ENCODE data around the gene GP9. TPM values are rescaled to one million over a fixed set of nuclear protein-coding genes. Genes with fewer than 3 reads are reported as not detected.

Gene GP9
- total RNA-seq, 1 donor from 2014 or later = not detected

- Histone ChIP-seq H3K36me3 (no peaks in the 10 kb centered on the region), H3K4me3 (no peak overlapping the region), H3K4me1 (peaks cover 31% of the 10 kb centered on the region), H3K27me3 (no peaks in the 10 kb centered on the region), H3K27ac (peak overlapping the region; percentile 61), H3K9me3 (no peaks in the 10 kb centered on the region)
- no peak for TF ChIP-seq CTCF (IDR thresholded peaks at IDR 0.05)
- TF ChIP-seq POLR2AphosphoS5 (IDR thresholded peaks at IDR 0.05; ENCODE audit: insufficient read depth in 1 of 2, low read depth in 1 of 2) = peak; percentile 13 to 63
- DNase-seq (ENCODE audit: extremely low spot score in 2 of 2) = no peak
- intact Hi-C loops (cut with DNase I) = no loop called here
These were observed 45.0 kb upstream of the GP9 start for GRCh38 chr3:129015388-129016105.

- peaks cover 31% of the 10 kb centered on the region for H3K4me1 ChIP-seq
- H3K36me3 ChIP-seq = no peaks in the 10 kb centered on the region
- H3K9me3 ChIP-seq = no peaks in the 10 kb centered on the region
- H3K27me3 ChIP-seq = no peaks in the 10 kb centered on the region
- no peak for DNase-seq (ENCODE audit: extremely low spot score in 2 of 2)
- H3K27ac ChIP-seq = peak overlapping the region; percentile 59
- TF ChIP-seq POLR2A (IDR thresholded peaks at IDR 0.05) (no peak), POLR2AphosphoS5 (IDR thresholded peaks at IDR 0.05; ENCODE audit: insufficient read depth in 1 of 2, low read depth in 1 of 2) (no peak), CTCF (IDR thresholded peaks at IDR 0.05) (no peak)
- H3K4me3 ChIP-seq = no peak overlapping the region
- intact Hi-C loops (cut with DNase I) = no loop called here
These were observed 44.2 kb upstream of the GP9 start for GRCh38 chr3:129016356-129016719.

GRCh38 chr3:129016720-129017483 is 43.7 kb upstream of the GP9 start:
- H3K27ac ChIP-seq = no peak overlapping the region
- H3K36me3 ChIP-seq = no peaks in the 10 kb centered on the region
- intact Hi-C loops (cut with DNase I) = no loop called here
- no peak for DNase-seq (ENCODE audit: extremely low spot score in 2 of 2)
- H3K9me3 ChIP-seq = no peaks in the 10 kb centered on the region
- no peak overlapping the region for H3K4me3 ChIP-seq
- H3K4me1 ChIP-seq = peaks cover 31% of the 10 kb centered on the region
- no peak for TF ChIP-seq POLR2AphosphoS5 (IDR thresholded peaks at IDR 0.05; ENCODE audit: insufficient read depth in 1 of 2, low read depth in 1 of 2)
- TF ChIP-seq CTCF (IDR thresholded peaks at IDR 0.05) = no peak
- no peak for TF ChIP-seq POLR2A (IDR thresholded peaks at IDR 0.05)
- no peaks in the 10 kb centered on the region for H3K27me3 ChIP-seq

DNA sequence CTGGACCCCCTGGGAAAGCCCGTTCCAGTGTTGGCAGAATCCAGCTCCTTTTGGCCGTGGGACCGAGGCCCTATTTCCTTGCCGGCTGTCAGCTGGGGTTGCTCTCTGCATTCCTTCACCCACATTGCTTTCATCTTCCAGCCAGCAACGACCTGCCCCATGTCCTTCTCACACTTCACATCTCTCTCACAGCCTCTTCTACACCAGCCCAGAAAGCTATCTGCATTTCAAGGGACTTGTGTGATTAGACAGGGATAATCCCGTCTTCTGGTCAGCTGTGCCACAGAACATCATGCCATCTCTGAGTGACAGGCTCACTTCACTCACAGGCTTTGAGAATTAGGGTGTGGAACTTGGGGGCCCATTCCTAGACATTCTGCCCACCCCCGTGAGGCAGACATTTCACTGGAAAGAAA is 43.1 kb upstream of the GP9 start:
- no peak overlapping the region for H3K4me3 ChIP-seq
- intact Hi-C loops (cut with DNase I) = no loop called here
- TF ChIP-seq POLR2AphosphoS5 (IDR thresholded peaks at IDR 0.05; ENCODE audit: insufficient read depth in 1 of 2, low read depth in 1 of 2) = no peak
- no peak for TF ChIP-seq CTCF (IDR thresholded peaks at IDR 0.05)
- no peak for TF ChIP-seq POLR2A (IDR thresholded peaks at IDR 0.05)
- H3K9me3 ChIP-seq = no peaks in the 10 kb centered on the region
- H3K27me3 ChIP-seq = no peaks in the 10 kb centered on the region
- peaks cover 35% of the 10 kb centered on the region for H3K4me1 ChIP-seq
- no peak for DNase-seq (ENCODE audit: extremely low spot score in 2 of 2)
- H3K27ac ChIP-seq = no peak overlapping the region
- H3K36me3 ChIP-seq = no peaks in the 10 kb centered on the region

DNA sequence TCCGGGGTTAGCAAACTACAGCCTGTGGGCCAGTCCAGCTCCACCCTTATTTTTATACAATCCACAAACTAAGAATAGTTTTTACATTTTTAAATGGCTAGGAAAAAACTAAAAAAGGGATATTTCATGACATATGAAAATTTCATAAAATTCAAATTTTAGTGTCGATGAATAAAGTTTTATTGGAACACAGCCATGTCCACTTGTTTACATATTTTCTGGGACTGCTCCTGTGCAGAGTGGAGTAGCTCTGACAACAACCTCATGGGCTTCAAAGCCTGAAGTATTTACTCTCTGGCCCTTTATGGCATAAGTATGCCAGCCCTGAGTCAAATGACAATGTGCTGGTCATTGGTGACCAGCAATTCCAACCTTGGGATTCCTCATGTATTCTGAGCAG is 42.3 kb upstream of the GP9 start:
- H3K4me1 ChIP-seq = peaks cover 42% of the 10 kb centered on the region
- no peak overlapping the region for H3K4me3 ChIP-seq
- intact Hi-C loops (cut with DNase I) = no loop called here
- H3K9me3 ChIP-seq = no peaks in the 10 kb centered on the region
- no peak overlapping the region for H3K27ac ChIP-seq
- H3K36me3 ChIP-seq = no peaks in the 10 kb centered on the region
- TF ChIP-seq POLR2AphosphoS5 (IDR thresholded peaks at IDR 0.05; ENCODE audit: insufficient read depth in 1 of 2, low read depth in 1 of 2) (no peak), POLR2A (IDR thresholded peaks at IDR 0.05) (no peak), CTCF (IDR thresholded peaks at IDR 0.05) (no peak)
- H3K27me3 ChIP-seq = no peaks in the 10 kb centered on the region
- no peak for DNase-seq (ENCODE audit: extremely low spot score in 2 of 2)

All from vagina (tissue), 2 donors.